C4-2B (cell line): ENCODE results near the gene IRF5.

Experiments used
- ZFX ChIP-seq: fragments of 450-650 bp; IDR thresholded peaks from 2 replicates; pipeline ENCODE4 v1.6.1; 2017
- TF ChIP-seq, protein P1 (sequence below): fragments of 450-650 bp; conservative IDR thresholded peaks from 2 replicates; pipeline ENCODE4 v1.5.1; 2017; ENCODE audit warnings: mild to moderate bottlenecking

DNA sequence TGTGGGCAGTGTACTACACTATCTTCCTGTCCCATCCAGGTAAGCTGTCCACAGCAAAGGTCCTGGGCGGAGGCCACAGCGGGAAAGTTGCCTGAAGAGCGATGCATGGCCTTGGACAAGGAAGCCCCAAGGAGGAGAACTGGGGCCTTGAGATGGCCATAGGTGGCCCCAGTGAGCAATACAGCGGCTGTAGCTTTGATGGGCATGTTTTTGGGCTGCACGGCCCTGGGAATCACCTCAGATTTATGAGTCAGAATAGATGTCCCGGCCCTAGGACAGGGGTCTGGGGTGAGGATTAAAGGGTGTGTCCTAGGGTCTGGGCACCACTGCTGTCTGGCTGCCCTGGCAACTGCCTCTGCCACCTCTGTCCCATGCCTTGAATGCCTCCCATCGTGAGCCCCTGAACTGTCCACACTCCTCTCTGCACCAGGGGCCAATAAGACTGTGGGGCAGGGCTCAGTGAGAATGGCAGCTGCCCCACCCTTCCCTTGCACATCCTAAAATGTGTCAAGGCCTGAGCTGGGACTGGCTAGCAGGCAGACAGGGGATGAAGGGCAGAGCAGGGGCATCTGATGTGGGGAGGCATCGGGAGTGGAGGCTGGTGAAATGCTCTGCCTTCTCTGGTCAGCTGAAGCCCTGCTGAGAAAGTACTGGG lies 9.4 kb upstream of the IRF5 start:
- TF ChIP-seq, protein P1, sequence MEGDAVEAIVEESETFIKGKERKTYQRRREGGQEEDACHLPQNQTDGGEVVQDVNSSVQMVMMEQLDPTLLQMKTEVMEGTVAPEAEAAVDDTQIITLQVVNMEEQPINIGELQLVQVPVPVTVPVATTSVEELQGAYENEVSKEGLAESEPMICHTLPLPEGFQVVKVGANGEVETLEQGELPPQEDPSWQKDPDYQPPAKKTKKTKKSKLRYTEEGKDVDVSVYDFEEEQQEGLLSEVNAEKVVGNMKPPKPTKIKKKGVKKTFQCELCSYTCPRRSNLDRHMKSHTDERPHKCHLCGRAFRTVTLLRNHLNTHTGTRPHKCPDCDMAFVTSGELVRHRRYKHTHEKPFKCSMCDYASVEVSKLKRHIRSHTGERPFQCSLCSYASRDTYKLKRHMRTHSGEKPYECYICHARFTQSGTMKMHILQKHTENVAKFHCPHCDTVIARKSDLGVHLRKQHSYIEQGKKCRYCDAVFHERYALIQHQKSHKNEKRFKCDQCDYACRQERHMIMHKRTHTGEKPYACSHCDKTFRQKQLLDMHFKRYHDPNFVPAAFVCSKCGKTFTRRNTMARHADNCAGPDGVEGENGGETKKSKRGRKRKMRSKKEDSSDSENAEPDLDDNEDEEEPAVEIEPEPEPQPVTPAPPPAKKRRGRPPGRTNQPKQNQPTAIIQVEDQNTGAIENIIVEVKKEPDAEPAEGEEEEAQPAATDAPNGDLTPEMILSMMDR: no peak
- TF ChIP-seq ZFX: no peak
